HG02571 (cell line): Measurements from ENCODE around the gene UXS1.

ENCODE experiments used
- ATAC-seq: cut with Tn5 transposase; IDR thresholded peaks from one replicate; pipeline ENCODE4 v1.9.1; 2021; ENCODE audit warnings: mild to moderate bottlenecking, moderate library complexity; ENCODE audit not compliant: unreplicated experiment

The UXS1 gene

GRCh38 chr2:106090916-106091618, 103.0 kb downstream of the UXS1 start:
- ATAC-seq = no peak

- no peak for ATAC-seq
These were observed 104.5 kb downstream of the UXS1 start for GRCh38 chr2:106089611-106090010.

- no peak for ATAC-seq
These were observed 108.7 kb downstream of the UXS1 start for GRCh38 chr2:106085181-106085940.

- ATAC-seq = no peak
These were observed 113.1 kb downstream of the UXS1 start for GRCh38 chr2:106080959-106081358.

GRCh38 chr2:106078096-106078495, 116.0 kb downstream of the UXS1 start:
- no peak for ATAC-seq

- ATAC-seq = no peak
These were observed 117.2 kb downstream of the UXS1 start for GRCh38 chr2:106076941-106077340.

GRCh38 chr2:106075048-106075447, 119.1 kb downstream of the UXS1 start:
- ATAC-seq = no peak

- no peak for ATAC-seq
These were observed 120.3 kb downstream of the UXS1 start for GRCh38 chr2:106073678-106074406.

GRCh38 chr2:106070181-106070580, 123.9 kb downstream of the UXS1 start:
- no peak for ATAC-seq

- no peak for ATAC-seq
These were observed 125.7 kb downstream of the UXS1 start for GRCh38 chr2:106068451-106068850.

- no peak for ATAC-seq
These were observed 127.9 kb downstream of the UXS1 start for GRCh38 chr2:106065983-106066820.

GRCh38 chr2:106065268-106065982, 128.7 kb downstream of the UXS1 start:
- no peak for ATAC-seq

- no peak for ATAC-seq
These were observed 130.9 kb downstream of the UXS1 start for GRCh38 chr2:106063181-106063580.

GRCh38 chr2:106062627-106063026, 131.5 kb downstream of the UXS1 start:
- no peak for ATAC-seq

- ATAC-seq = no peak
These were observed 132.3 kb downstream of the UXS1 start for GRCh38 chr2:106061611-106062349.

GRCh38 chr2:106059416-106060065, 134.6 kb downstream of the UXS1 start:
- ATAC-seq = no peak

GRCh38 chr2:106058469-106059137, 135.5 kb downstream of the UXS1 start:
- ATAC-seq = no peak

GRCh38 chr2:106057206-106057605, 136.9 kb downstream of the UXS1 start:
- no peak for ATAC-seq
